Liver (tissue), 9 donors: ENCODE data around the gene KERA. TPM values are rescaled to one million over a fixed set of nuclear protein-coding genes. Genes with fewer than 3 reads are reported as not detected.

ENCODE experiments used
- DNase-seq: peaks from one replicate; pipeline ENCODE4 v3.0.0-alpha.2; 2017; ENCODE audit warnings: low spot score
- H3K27ac ChIP-seq, 2 donors: one replicate each; pipeline ENCODE4 v1.7.0; 2013; ENCODE audit warnings: inconsistent platforms in 2 of 2, low read length in 2 of 2, control low read depth in 1 of 2, low read depth in 1 of 2, mild to moderate bottlenecking in 1 of 2
- H3K27me3 ChIP-seq, 4 donors: one replicate each; pipeline versions ENCODE4 v1.6.1 to v1.7.0; 2013; ENCODE audit warnings: low read length in 3 of 4, inconsistent platforms in 1 of 4, mild to moderate bottlenecking in 1 of 4, moderate library complexity in 1 of 4; ENCODE audit not compliant: control insufficient read depth in 4 of 4, insufficient read depth in 4 of 4
- H3K36me3 ChIP-seq, 4 donors: one replicate each; pipeline versions ENCODE4 v1.6.1 to v1.7.0; 2013; ENCODE audit warnings: low read length in 3 of 4, mild to moderate bottlenecking in 3 of 4, low read depth in 1 of 4, moderate library complexity in 1 of 4; ENCODE audit not compliant: control insufficient read depth in 4 of 4, insufficient read depth in 3 of 4
- H3K4me1 ChIP-seq, 4 donors: one replicate each; pipeline versions ENCODE4 v1.6.1 to v1.7.0; 2013; ENCODE audit warnings: low read length in 3 of 4, mild to moderate bottlenecking in 3 of 4, moderate library complexity in 1 of 4; ENCODE audit not compliant: control insufficient read depth in 4 of 4, insufficient read depth in 4 of 4
- H3K4me3 ChIP-seq, 3 donors: one replicate each; pipeline versions ENCODE4 v1.6.1 to v1.7.0; 2013; ENCODE audit warnings: low read length in 3 of 3, control low read depth in 1 of 3, low read depth in 1 of 3, mild to moderate bottlenecking in 1 of 3
- H3K9ac ChIP-seq, 2 donors: one replicate each; pipeline ENCODE4 v1.7.0; 2013; ENCODE audit warnings: low read length in 2 of 2, mild to moderate bottlenecking in 2 of 2, moderate library complexity in 2 of 2, control low read depth in 1 of 2, low read depth in 1 of 2
- H3K9me3 ChIP-seq, 4 donors: one replicate each; pipeline versions ENCODE4 v1.6.1 to v1.7.0; 2013; ENCODE audit warnings: low read length in 3 of 4; ENCODE audit not compliant: control insufficient read depth in 4 of 4
- ATF3 ChIP-seq: IDR thresholded peaks from 2 replicates; pipeline ENCODE4 v1.6.1; 2016; ENCODE audit warnings: antibody characterized with exemption
- EGR1 ChIP-seq, 2 donors: IDR thresholded peaks; 2 replicates each; pipeline ENCODE4 v1.6.1; 2016 to 2018; ENCODE audit warnings: antibody characterized with exemption in 2 of 2, low read depth in 2 of 2
- FOXA1 ChIP-seq: IDR thresholded peaks from 2 replicates; pipeline ENCODE4 v1.6.1; 2016; ENCODE audit warnings: antibody characterized with exemption
- FOXA2 ChIP-seq: IDR thresholded peaks from 2 replicates; pipeline ENCODE4 v1.6.1; 2016; ENCODE audit warnings: antibody characterized with exemption
- GABPA ChIP-seq, 2 donors: IDR thresholded peaks in 1 of 2; conservative IDR thresholded peaks in 1 of 2; 2 replicates each; pipeline ENCODE4 v1.6.1; 2016; ENCODE audit warnings: antibody characterized with exemption in 2 of 2, mild to moderate bottlenecking in 1 of 2, moderate library complexity in 1 of 2
- HNF4A ChIP-seq, 2 donors: conservative IDR thresholded peaks; 2 replicates each; pipeline ENCODE4 v1.6.1; 2016; ENCODE audit warnings: antibody characterized with exemption in 2 of 2, mild to moderate bottlenecking in 2 of 2
- HNF4G ChIP-seq: IDR thresholded peaks from 2 replicates; pipeline ENCODE4 v1.6.1; 2016; ENCODE audit warnings: antibody characterized with exemption
- JUND ChIP-seq, 2 donors: IDR thresholded peaks; 2 replicates each; pipeline ENCODE4 v1.6.1; 2016; ENCODE audit warnings: antibody characterized with exemption in 2 of 2
- NR2F2 ChIP-seq: IDR thresholded peaks from 2 replicates; pipeline ENCODE4 v1.6.1; 2016; ENCODE audit warnings: antibody characterized with exemption
- RAD21 ChIP-seq, 2 donors: IDR thresholded peaks; 2 replicates each; pipeline ENCODE4 v1.6.1; 2016; ENCODE audit warnings: antibody characterized with exemption in 2 of 2, mild to moderate bottlenecking in 2 of 2
- RXRA ChIP-seq, 2 donors: IDR thresholded peaks; 2 replicates each; pipeline ENCODE4 v1.6.1; 2017 to 2018; ENCODE audit warnings: antibody characterized with exemption in 2 of 2, mild to moderate bottlenecking in 1 of 2
- SP1 ChIP-seq: IDR thresholded peaks from 2 replicates; pipeline ENCODE4 v1.6.1; 2018; ENCODE audit warnings: antibody characterized with exemption, mild to moderate bottlenecking
- TAF1 ChIP-seq: conservative IDR thresholded peaks from 2 replicates; pipeline ENCODE4 v1.6.1; 2016; ENCODE audit warnings: antibody characterized with exemption, mild to moderate bottlenecking
- YY1 ChIP-seq: IDR thresholded peaks from 2 replicates; pipeline ENCODE4 v1.6.1; 2016; ENCODE audit warnings: antibody characterized with exemption, mild to moderate bottlenecking
- WGBS: extraction: QIAGEN DNeasy Blood & Tissue Kit; methylation state at CpG from one replicate; pipeline ENCODE4 v1.1.7; 2013; 5-methylcytosine and 5-hydroxymethylcytosine counted together
- polyA plus RNA-seq, 2 donors: library from polyadenylated mRNA; stranded (reverse) in 1 of 2; unstranded in 1 of 2; fragments of 200-250 nt in 1 of 2; fragments of >200 nt in 1 of 2; fragmentation: Nextera tagmentation in 1 of 2; extraction: Ambion mirVana in 1 of 2; gene quantifications; one replicate each; pipeline versions ENCODE4 v1.2.1 to v1.2.3, GENCODE V29; 2013 to 2015
- total RNA-seq, 2 donors: library from RNA; depleted of rRNA; stranded (reverse); fragments of >200 nt; gene quantifications; one replicate each; pipeline ENCODE4 v1.2.3, GENCODE V29; 2014
- TF ChIP-seq, protein P1 (sequence below): IDR thresholded peaks from 2 replicates; pipeline ENCODE4 v1.6.1; 2016; ENCODE audit warnings: antibody characterized with exemption
- TF ChIP-seq, protein P2 (sequence below): IDR thresholded peaks from 2 replicates; pipeline ENCODE4 v1.6.1; 2016; ENCODE audit warnings: antibody characterized with exemption, mild to moderate bottlenecking
- TF ChIP-seq, protein P3 (sequence below): fragments of 150-350 bp; IDR thresholded peaks from 2 replicates; pipeline ENCODE4 v1.5.1; 2017; ENCODE audit warnings: improper control_type of control experiment, low read depth, low read length; ENCODE audit not compliant: missing input control
- TF ChIP-seq, protein P4 (sequence below): IDR thresholded peaks from 2 replicates; pipeline ENCODE4 v1.6.1; 2016; ENCODE audit warnings: antibody characterized with exemption
- donor health status: healthy.
- donor health status: healthy.
- donor health status: healthy.
- donor health status: healthy.
- donor health status: healthy.

KERA gene
- total and polyA plus RNA-seq, 4 donors: not detected

- H3K9ac ChIP-seq: no peak overlapping the region
- 81% methylated on average over 2 of the region's 2 CpGs for WGBS
- no peaks in the 10 kb centered on the region for H3K9me3 ChIP-seq
- no peak overlapping the region for H3K4me3 ChIP-seq
- TF ChIP-seq ATF3 (no peak), GABPA (IDR thresholded peaks at IDR 0.05 in 1 of 2, conservative IDR thresholded peaks at IDR 0.05 in 1 of 2) (no peak), FOXA1 (no peak), JUND (IDR thresholded peaks at IDR 0.05) (no peak), YY1 (no peak), TAF1 (no peak), RAD21 (IDR thresholded peaks at IDR 0.05) (no peak), FOXA2 (no peak), RXRA (IDR thresholded peaks at IDR 0.05) (no peak), NR2F2 (no peak), SP1 (no peak), HNF4A (conservative IDR thresholded peaks at IDR 0.05) (no peak)
- TF ChIP-seq, protein P1, sequence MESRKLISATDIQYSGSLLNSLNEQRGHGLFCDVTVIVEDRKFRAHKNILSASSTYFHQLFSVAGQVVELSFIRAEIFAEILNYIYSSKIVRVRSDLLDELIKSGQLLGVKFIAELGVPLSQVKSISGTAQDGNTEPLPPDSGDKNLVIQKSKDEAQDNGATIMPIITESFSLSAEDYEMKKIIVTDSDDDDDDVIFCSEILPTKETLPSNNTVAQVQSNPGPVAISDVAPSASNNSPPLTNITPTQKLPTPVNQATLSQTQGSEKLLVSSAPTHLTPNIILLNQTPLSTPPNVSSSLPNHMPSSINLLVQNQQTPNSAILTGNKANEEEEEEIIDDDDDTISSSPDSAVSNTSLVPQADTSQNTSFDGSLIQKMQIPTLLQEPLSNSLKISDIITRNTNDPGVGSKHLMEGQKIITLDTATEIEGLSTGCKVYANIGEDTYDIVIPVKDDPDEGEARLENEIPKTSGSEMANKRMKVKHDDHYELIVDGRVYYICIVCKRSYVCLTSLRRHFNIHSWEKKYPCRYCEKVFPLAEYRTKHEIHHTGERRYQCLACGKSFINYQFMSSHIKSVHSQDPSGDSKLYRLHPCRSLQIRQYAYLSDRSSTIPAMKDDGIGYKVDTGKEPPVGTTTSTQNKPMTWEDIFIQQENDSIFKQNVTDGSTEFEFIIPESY: no peak
- TF ChIP-seq, protein P2, sequence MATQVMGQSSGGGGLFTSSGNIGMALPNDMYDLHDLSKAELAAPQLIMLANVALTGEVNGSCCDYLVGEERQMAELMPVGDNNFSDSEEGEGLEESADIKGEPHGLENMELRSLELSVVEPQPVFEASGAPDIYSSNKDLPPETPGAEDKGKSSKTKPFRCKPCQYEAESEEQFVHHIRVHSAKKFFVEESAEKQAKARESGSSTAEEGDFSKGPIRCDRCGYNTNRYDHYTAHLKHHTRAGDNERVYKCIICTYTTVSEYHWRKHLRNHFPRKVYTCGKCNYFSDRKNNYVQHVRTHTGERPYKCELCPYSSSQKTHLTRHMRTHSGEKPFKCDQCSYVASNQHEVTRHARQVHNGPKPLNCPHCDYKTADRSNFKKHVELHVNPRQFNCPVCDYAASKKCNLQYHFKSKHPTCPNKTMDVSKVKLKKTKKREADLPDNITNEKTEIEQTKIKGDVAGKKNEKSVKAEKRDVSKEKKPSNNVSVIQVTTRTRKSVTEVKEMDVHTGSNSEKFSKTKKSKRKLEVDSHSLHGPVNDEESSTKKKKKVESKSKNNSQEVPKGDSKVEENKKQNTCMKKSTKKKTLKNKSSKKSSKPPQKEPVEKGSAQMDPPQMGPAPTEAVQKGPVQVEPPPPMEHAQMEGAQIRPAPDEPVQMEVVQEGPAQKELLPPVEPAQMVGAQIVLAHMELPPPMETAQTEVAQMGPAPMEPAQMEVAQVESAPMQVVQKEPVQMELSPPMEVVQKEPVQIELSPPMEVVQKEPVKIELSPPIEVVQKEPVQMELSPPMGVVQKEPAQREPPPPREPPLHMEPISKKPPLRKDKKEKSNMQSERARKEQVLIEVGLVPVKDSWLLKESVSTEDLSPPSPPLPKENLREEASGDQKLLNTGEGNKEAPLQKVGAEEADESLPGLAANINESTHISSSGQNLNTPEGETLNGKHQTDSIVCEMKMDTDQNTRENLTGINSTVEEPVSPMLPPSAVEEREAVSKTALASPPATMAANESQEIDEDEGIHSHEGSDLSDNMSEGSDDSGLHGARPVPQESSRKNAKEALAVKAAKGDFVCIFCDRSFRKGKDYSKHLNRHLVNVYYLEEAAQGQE: no peak
- TF ChIP-seq, protein P3, sequence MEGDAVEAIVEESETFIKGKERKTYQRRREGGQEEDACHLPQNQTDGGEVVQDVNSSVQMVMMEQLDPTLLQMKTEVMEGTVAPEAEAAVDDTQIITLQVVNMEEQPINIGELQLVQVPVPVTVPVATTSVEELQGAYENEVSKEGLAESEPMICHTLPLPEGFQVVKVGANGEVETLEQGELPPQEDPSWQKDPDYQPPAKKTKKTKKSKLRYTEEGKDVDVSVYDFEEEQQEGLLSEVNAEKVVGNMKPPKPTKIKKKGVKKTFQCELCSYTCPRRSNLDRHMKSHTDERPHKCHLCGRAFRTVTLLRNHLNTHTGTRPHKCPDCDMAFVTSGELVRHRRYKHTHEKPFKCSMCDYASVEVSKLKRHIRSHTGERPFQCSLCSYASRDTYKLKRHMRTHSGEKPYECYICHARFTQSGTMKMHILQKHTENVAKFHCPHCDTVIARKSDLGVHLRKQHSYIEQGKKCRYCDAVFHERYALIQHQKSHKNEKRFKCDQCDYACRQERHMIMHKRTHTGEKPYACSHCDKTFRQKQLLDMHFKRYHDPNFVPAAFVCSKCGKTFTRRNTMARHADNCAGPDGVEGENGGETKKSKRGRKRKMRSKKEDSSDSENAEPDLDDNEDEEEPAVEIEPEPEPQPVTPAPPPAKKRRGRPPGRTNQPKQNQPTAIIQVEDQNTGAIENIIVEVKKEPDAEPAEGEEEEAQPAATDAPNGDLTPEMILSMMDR: no peak
- TF ChIP-seq, protein P4, sequence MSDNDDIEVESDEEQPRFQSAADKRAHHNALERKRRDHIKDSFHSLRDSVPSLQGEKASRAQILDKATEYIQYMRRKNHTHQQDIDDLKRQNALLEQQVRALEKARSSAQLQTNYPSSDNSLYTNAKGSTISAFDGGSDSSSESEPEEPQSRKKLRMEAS: no peak
- H3K4me1 ChIP-seq: no peaks in the 10 kb centered on the region
- no peak overlapping the region for H3K27ac ChIP-seq
- H3K36me3 ChIP-seq: no peaks in the 10 kb centered on the region
- DNase-seq: no peak
- H3K27me3 ChIP-seq: no peaks in the 10 kb centered on the region
Observed at GRCh38 chr12:91044586-91044985, 13.2 kb downstream of the KERA start.

GRCh38 chr12:91043408-91043807 lies 14.4 kb downstream of the KERA start:
- H3K27me3 ChIP-seq: no peaks in the 10 kb centered on the region
- H3K9ac ChIP-seq: no peak overlapping the region
- no peak overlapping the region for H3K27ac ChIP-seq
- H3K9me3 ChIP-seq: no peaks in the 10 kb centered on the region
- TF ChIP-seq NR2F2: no peak
- no peak for TF ChIP-seq HNF4G
- no peak for TF ChIP-seq HNF4A (conservative IDR thresholded peaks at IDR 0.05)
- no peak for TF ChIP-seq FOXA1
- no peak for TF ChIP-seq ATF3
- TF ChIP-seq, protein P1: no peak
- no peak for TF ChIP-seq JUND (IDR thresholded peaks at IDR 0.05)
- no peak for TF ChIP-seq SP1
- TF ChIP-seq EGR1 (IDR thresholded peaks at IDR 0.05; ENCODE audit: low read depth in 2 of 2): no peak
- no peak for TF ChIP-seq TAF1
- TF ChIP-seq YY1: no peak
- TF ChIP-seq, protein P2: no peak
- H3K4me1 ChIP-seq: no peaks in the 10 kb centered on the region
- no peaks in the 10 kb centered on the region for H3K36me3 ChIP-seq
- no peak overlapping the region for H3K4me3 ChIP-seq
- no peak for DNase-seq
- 57% methylated on average over 4 of the region's 4 CpGs for WGBS
